K562 (cell line): ENCODE measurements around the gene RAB12. TPM values are rescaled to one million over a fixed set of nuclear protein-coding genes. Genes with fewer than 3 reads are reported as not detected.

Experiments
- ATAC-seq: fragments of 200-7000 bp; cut with Tn5 transposase; 3 replicates; pipeline ENCODE4 v1.9.1; 2020; ENCODE audit warnings: moderate library complexity
- BruUV-seq: library from RNA; stranded (reverse); fragments of 400-500 nt; replicated peaks from 2 replicates; lab custom pipeline; 2021; lab: Mats Ljungman, UMichigan
- CTCF ChIA-PET: fragments of 300-600 bp; formaldehyde crosslinking; extraction: SDS; loops from one replicate; lab custom pipeline; 2021; ENCODE audit warnings: low intra/inter-chr PET ratio; lab: Yijun Ruan, JAX
- POLR2A ChIA-PET: fragments of 300-600, 350-650 bp; sonication (Branson Sonifier 250); formaldehyde crosslinking; extraction: SDS; loops from one replicate; lab custom pipeline; 2021; ENCODE audit warnings: antibody characterized with exemption, inconsistent platforms; lab: Yijun Ruan, JAX
- DNase-seq, 4 experiments: peaks; one replicate each; pipeline versions ENCODE4 v3.0.0 to v3.0.0-alpha.2; 2011 to 2018; ENCODE audit warnings: low spot score in 3 of 4, mixed read lengths in 3 of 4; ENCODE audit errors: extremely low read depth in 1 of 4
- FAIRE-seq: peaks from 2 replicates; lab custom pipeline; 2011; peaks lifted over from hg19 to GRCh38; lab: Jason Lieb, UNC
- H2AFZ ChIP-seq: 2 replicates; pipeline ENCODE4 v1.6.0; 2011; ENCODE audit warnings: low read depth, low read length, control low read depth, inconsistent platforms
- H3K27ac ChIP-seq: fragments of 200-600 bp; 3 replicates; pipeline ENCODE4 v1.8.0; 2011; ENCODE audit warnings: low read depth, mild to moderate bottlenecking, control low read depth, inconsistent platforms, low read length, moderate library complexity, mixed read lengths; ENCODE audit errors: extremely low read depth
- H3K27me3 ChIP-seq, 2 experiments: fragments of 300-600 bp in 1 of 2; 2 replicates in 1 of 2; 3 replicates in 1 of 2; pipeline versions ENCODE4 v1.6.0 to v1.8.0; 2011; ENCODE audit warnings: inconsistent platforms in 2 of 2, low read length in 2 of 2, mild to moderate bottlenecking in 1 of 2, mixed read lengths in 1 of 2, moderate library complexity in 1 of 2; ENCODE audit not compliant: control insufficient read depth in 2 of 2, insufficient read depth in 2 of 2
- H3K36me3 ChIP-seq: fragments of 300-600 bp; 3 replicates; pipeline ENCODE4 v1.8.0; 2011; ENCODE audit warnings: mild to moderate bottlenecking, low read length, inconsistent platforms; ENCODE audit not compliant: control insufficient read depth, insufficient read depth
- H3K4me1 ChIP-seq, 2 experiments: fragments of 200-600 bp in 1 of 2; replicated peaks in 1 of 2; 2 replicates in 1 of 2; 3 replicates in 1 of 2; pipeline versions ENCODE4 v1.5.1 to v1.8.0; 2011; ENCODE audit warnings: inconsistent platforms in 2 of 2, low read length in 2 of 2, mild to moderate bottlenecking in 1 of 2, mixed read lengths in 1 of 2, moderate library complexity in 1 of 2; ENCODE audit not compliant: control insufficient read depth in 2 of 2, insufficient read depth in 2 of 2
- H3K4me2 ChIP-seq: 2 replicates; pipeline ENCODE4 v1.6.1; 2011; ENCODE audit warnings: low read length, control low read depth, inconsistent platforms, mixed read lengths; ENCODE audit not compliant: insufficient read depth
- H3K4me3 ChIP-seq: fragments of 200-600 bp; sonication (generic), shearing (Covaris generic); 2 replicates; pipeline ENCODE4 v1.5.1; 2016; ENCODE audit warnings: control low read depth, inconsistent platforms
- H3K79me2 ChIP-seq: fragments of 200-600 bp; 3 replicates; pipeline ENCODE4 v1.8.0; 2011; ENCODE audit warnings: low read length, inconsistent platforms; ENCODE audit not compliant: control insufficient read depth, insufficient read depth
- H3K9ac ChIP-seq, 2 experiments: 2 replicates each; pipeline versions ENCODE4 v1.6.0 to v1.6.1; 2011; ENCODE audit warnings: low read depth in 2 of 2, low read length in 2 of 2, control low read depth in 1 of 2, inconsistent platforms in 1 of 2, mild to moderate bottlenecking in 1 of 2, mixed read lengths in 1 of 2; ENCODE audit not compliant: insufficient read depth in 1 of 2
- H3K9me1 ChIP-seq: one replicate; pipeline ENCODE4 v1.6.0; 2011; ENCODE audit warnings: inconsistent platforms, mild to moderate bottlenecking, low read length, moderate library complexity; ENCODE audit not compliant: control insufficient read depth, insufficient read depth
- H3K9me3 ChIP-seq: replicated peaks from 2 replicates; pipeline ENCODE4 v1.5.1; 2011; ENCODE audit warnings: low read depth, low read length, inconsistent platforms; ENCODE audit not compliant: control insufficient read depth, insufficient read depth
- H4K20me1 ChIP-seq: replicated peaks from 2 replicates; pipeline ENCODE4 v1.6.1; 2011; ENCODE audit warnings: low read length, inconsistent platforms, mixed read lengths; ENCODE audit not compliant: control insufficient read depth, insufficient read depth
- AFF4 ChIP-seq: sonication (generic); formaldehyde crosslinking; IDR thresholded peaks from 2 replicates; pipeline ENCODE4 v1.8.0; 2023; ENCODE audit warnings: mild to moderate bottlenecking, missing genetic modification reagents
- GTF2A2 ChIP-seq: IDR thresholded peaks from 2 replicates; pipeline ENCODE4 v1.6.1; 2016; ENCODE audit warnings: mild to moderate bottlenecking, missing genetic modification characterization, missing compliant biosample characterization
- KAT8 ChIP-seq: fragments of 450-650 bp; IDR thresholded peaks from 2 replicates; pipeline ENCODE4 v1.6.1; 2016; ENCODE audit warnings: low read depth, mild to moderate bottlenecking
- KDM1A ChIP-seq, 2 experiments: fragments of 450-650 bp; IDR thresholded peaks; 2 replicates each; pipeline ENCODE4 v1.6.1; 2016; ENCODE audit warnings: mild to moderate bottlenecking in 2 of 2
- MCM5 ChIP-seq: fragments of 450-650 bp; IDR thresholded peaks from 2 replicates; pipeline ENCODE4 v1.6.1; 2016; ENCODE audit warnings: low read depth
- POU5F1 ChIP-seq: fragments of 150-350 bp; IDR thresholded peaks from 2 replicates; pipeline ENCODE4 v1.6.1; 2014; ENCODE audit warnings: borderline replicate concordance, low read length, low read depth, mild to moderate bottlenecking; ENCODE audit not compliant: partially characterized antibody
- PRDM10 ChIP-seq: fragments of 450-650 bp; IDR thresholded peaks from 2 replicates; pipeline ENCODE4 v1.6.1; 2018; ENCODE audit not compliant: partially characterized antibody
- WGBS: fragments of 100-300 bp; shearing (Covaris generic); methylation state at CpG from one replicate; pipeline ENCODE4 v1.1.6; 2016; ENCODE audit warnings: low coverage, mixed read lengths; ENCODE audit not compliant: insufficient coverage; ENCODE audit errors: missing lambda C conversion rate; 5-methylcytosine and 5-hydroxymethylcytosine counted together
- in situ Hi-C: fragments of 300-500 bp; cut with MboI; formaldehyde crosslinking; loops from 4 replicates; pipeline ENCODE4 v1.15.0; 2018; ENCODE audit warnings: inconsistent platforms, mixed read lengths
- intact Hi-C: fragments of 100-400 bp; cut with micrococcal nuclease; formaldehyde crosslinking; loops from 2 replicates; pipeline ENCODE4 v1.14.2; 2022
- polyA plus RNA-seq, 8 experiments: library from polyadenylated mRNA; depleted of rRNA in 4 of 8; stranded (reverse) in 5 of 8; unstranded in 3 of 8; fragments of >200 nt; fragmentation: Nextera tagmentation in 2 of 8; fragmentation: Illumina TruSeq in 1 of 8; extraction: Ambion mirVana in 2 of 8; extraction: Trizol in 1 of 8; gene quantifications; 2 replicates each; pipeline versions ENCODE4 v1.2.1 to v1.2.3, GENCODE V29; 2011 to 2014; ENCODE audit warnings: inconsistent platforms in 1 of 8, missing spikeins in 1 of 8
- total RNA-seq, 7 experiments: library from RNA; depleted of rRNA in 6 of 7; stranded (reverse); fragments of >200 nt in 6 of 7; fragmentation: Illumina TruSeq in 2 of 7; extraction: Trizol in 2 of 7; gene quantifications; 2 replicates each; pipeline versions ENCODE4 v1.2.1 to v1.2.3, GENCODE V29; 2011 to 2021; ENCODE audit warnings: low replicate concordance in 1 of 7
- TF ChIP-seq, protein P1 (sequence below): fragments of 450-650 bp; formaldehyde crosslinking; IDR thresholded peaks from 2 replicates; pipeline ENCODE4 v1.4.0; 2022; ENCODE audit warnings: missing genetic modification characterization

The RAB12 gene
- total and polyA plus RNA-seq, 9 of the 15 experiments (the other 6 are each of a cell fraction or from before 2014, with no cell fraction given): 0.48 to 21.6 (median 18.8) TPM

DNA sequence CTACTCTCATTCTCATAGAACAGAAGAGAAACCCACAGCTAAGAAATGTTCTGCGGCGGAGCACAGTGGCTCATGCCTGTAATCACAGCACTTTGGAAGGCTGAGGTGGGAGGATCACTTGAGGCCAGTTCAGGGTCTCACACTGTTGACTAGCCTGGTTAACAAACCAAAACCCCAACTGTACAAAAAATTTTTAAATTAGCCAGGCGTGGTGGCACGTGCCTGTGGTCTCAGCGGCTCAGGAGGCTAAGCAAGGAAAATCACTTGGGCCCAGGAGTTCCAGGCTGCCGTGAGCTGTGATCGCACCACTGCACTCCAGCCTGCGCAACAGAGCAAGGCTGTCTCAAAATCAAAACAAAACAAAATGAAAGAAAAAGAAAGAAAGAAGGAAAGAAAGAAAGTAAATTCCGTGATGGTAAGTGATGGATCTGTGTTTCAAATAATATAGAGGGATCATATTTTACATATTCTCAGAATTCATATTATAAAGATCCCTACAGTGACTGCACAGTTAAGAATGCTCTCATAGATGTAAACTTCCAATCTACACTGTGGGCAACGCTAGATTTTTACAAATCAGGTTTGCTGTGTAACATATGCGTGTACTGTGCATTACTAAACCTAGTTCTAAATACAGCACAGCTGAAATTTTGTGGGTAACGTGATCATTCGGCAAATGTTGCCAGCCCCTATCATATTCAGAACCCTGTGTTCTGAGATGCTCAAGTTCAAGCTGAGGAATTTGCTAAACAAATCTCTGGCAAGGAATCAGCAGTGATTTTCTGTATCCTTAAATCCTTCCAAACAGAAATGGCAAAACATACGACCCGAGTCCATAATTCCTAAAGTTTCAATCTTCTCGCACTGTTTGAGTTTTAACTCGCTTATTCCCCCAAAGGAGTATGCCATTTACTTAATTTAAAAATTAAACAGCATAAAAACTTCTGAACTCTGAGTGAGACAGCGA, 1.2 kb upstream of the RAB12 start:
- peaks cover 35% of the 10 kb centered on the region for H3K79me2 ChIP-seq
- BruUV-seq: no TSS peak
- peaks cover 12% of the 10 kb centered on the region; the same call in 1 of the 2 replicates for H4K20me1 ChIP-seq
- no peak overlapping the region for H3K9ac ChIP-seq
- 70% methylated on average over 17 of the region's 18 CpGs for WGBS
- DNase-seq: no peak
- in situ Hi-C loops: no loop called here
- peak overlapping the region; percentile 92 for H2AFZ ChIP-seq
- ATAC-seq: no peak
- no peaks in the 10 kb centered on the region for H3K9me3 ChIP-seq
- TF ChIP-seq POU5F1: no peak
- TF ChIP-seq PRDM10: no peak
- no peak for TF ChIP-seq MCM5
- peak; percentile 29 to 70; a peak in 3 of 4 replicates for TF ChIP-seq KDM1A (IDR thresholded peaks at IDR 0.05)
- no peak for TF ChIP-seq GTF2A2
- TF ChIP-seq KAT8: no peak
- TF ChIP-seq AFF4: no peak
- TF ChIP-seq, protein P1, sequence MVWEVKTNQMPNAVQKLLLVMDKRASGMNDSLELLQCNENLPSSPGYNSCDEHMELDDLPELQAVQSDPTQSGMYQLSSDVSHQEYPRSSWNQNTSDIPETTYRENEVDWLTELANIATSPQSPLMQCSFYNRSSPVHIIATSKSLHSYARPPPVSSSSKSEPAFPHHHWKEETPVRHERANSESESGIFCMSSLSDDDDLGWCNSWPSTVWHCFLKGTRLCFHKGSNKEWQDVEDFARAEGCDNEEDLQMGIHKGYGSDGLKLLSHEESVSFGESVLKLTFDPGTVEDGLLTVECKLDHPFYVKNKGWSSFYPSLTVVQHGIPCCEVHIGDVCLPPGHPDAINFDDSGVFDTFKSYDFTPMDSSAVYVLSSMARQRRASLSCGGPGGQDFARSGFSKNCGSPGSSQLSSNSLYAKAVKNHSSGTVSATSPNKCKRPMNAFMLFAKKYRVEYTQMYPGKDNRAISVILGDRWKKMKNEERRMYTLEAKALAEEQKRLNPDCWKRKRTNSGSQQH (CRISPR knock-in tag): no peak
- H3K36me3 ChIP-seq: peaks cover 11% of the 10 kb centered on the region; the same call in 2 of the 3 replicates
- intact Hi-C loops: no loop called here
- no peaks in the 10 kb centered on the region; a peak in 1 of 5 replicates for H3K27me3 ChIP-seq
- H3K4me1 ChIP-seq: peaks cover 14 to 20% of the 10 kb centered on the region in 2 experiments; a peak in 4 of 5 replicates
- no peaks in the 10 kb centered on the region for H3K9me1 ChIP-seq
- FAIRE-seq: no peak
- no peak overlapping the region for H3K27ac ChIP-seq
- ChIA-PET POLR2A (no interaction called here), CTCF (no interaction called here)
- H3K4me2 ChIP-seq: no peak overlapping the region
- no peak overlapping the region for H3K4me3 ChIP-seq
